Liver (tissue), 3 donors: ENCODE results near the gene IMPDH2.

Experiments used
- EGR1 ChIP-seq, 2 donors: IDR thresholded peaks; 2 replicates each; pipeline ENCODE4 v1.6.1; 2016 to 2018; ENCODE audit warnings: antibody characterized with exemption in 2 of 2, low read depth in 2 of 2
- FOXA1 ChIP-seq: IDR thresholded peaks from 2 replicates; pipeline ENCODE4 v1.6.1; 2016; ENCODE audit warnings: antibody characterized with exemption
- GABPA ChIP-seq, 2 donors: IDR thresholded peaks in 1 of 2; conservative IDR thresholded peaks in 1 of 2; 2 replicates each; pipeline ENCODE4 v1.6.1; 2016; ENCODE audit warnings: antibody characterized with exemption in 2 of 2, mild to moderate bottlenecking in 1 of 2, moderate library complexity in 1 of 2
- JUND ChIP-seq, 2 donors: IDR thresholded peaks; 2 replicates each; pipeline ENCODE4 v1.6.1; 2016; ENCODE audit warnings: antibody characterized with exemption in 2 of 2
- RAD21 ChIP-seq, 2 donors: IDR thresholded peaks; 2 replicates each; pipeline ENCODE4 v1.6.1; 2016; ENCODE audit warnings: antibody characterized with exemption in 2 of 2, mild to moderate bottlenecking in 2 of 2
- RXRA ChIP-seq, 2 donors: IDR thresholded peaks; 2 replicates each; pipeline ENCODE4 v1.6.1; 2017 to 2018; ENCODE audit warnings: antibody characterized with exemption in 2 of 2, mild to moderate bottlenecking in 1 of 2
- SP1 ChIP-seq: IDR thresholded peaks from 2 replicates; pipeline ENCODE4 v1.6.1; 2018; ENCODE audit warnings: antibody characterized with exemption, mild to moderate bottlenecking
- TAF1 ChIP-seq: conservative IDR thresholded peaks from 2 replicates; pipeline ENCODE4 v1.6.1; 2016; ENCODE audit warnings: antibody characterized with exemption, mild to moderate bottlenecking
- YY1 ChIP-seq: IDR thresholded peaks from 2 replicates; pipeline ENCODE4 v1.6.1; 2016; ENCODE audit warnings: antibody characterized with exemption, mild to moderate bottlenecking
- TF ChIP-seq, protein P1 (sequence below): fragments of 150-350 bp; IDR thresholded peaks from 2 replicates; pipeline ENCODE4 v1.5.1; 2017; ENCODE audit warnings: improper control_type of control experiment, low read depth, low read length; ENCODE audit not compliant: missing input control
- TF ChIP-seq, protein P2 (sequence below): IDR thresholded peaks from 2 replicates; pipeline ENCODE4 v1.6.1; 2016; ENCODE audit warnings: antibody characterized with exemption, mild to moderate bottlenecking
- TF ChIP-seq, protein P3 (sequence below): IDR thresholded peaks from 2 replicates; pipeline ENCODE4 v1.6.1; 2016; ENCODE audit warnings: antibody characterized with exemption
- TF ChIP-seq, protein P4 (sequence below): IDR thresholded peaks from 2 replicates; pipeline ENCODE4 v1.6.1; 2016; ENCODE audit warnings: antibody characterized with exemption
- TF ChIP-seq, protein P5 (sequence below): IDR thresholded peaks from 2 replicates; pipeline ENCODE4 v1.6.1; 2016; ENCODE audit warnings: antibody characterized with exemption
- donor health status: healthy.
- donor health status: healthy.

DNA sequence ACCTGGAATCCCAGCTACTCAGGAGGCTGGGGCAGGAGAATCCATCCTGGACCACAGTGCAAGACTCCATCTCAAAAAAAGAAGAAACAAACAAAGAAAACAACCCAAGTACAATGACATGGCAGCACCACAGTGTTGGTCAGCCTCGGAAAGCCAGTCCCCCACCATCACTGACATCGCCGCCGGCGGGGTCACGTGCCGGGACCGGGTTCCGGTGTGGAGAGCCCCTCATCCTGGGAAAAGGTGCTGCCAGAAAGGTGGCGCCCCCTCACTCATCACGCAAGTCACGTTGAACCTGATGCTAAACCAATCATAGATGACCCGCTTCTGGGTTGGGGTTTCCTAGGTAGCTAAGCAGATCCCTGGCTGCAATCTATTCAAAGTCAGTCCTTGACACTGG lies 46.9 kb upstream of the IMPDH2 start:
- TF ChIP-seq SP1 (no peak), TAF1 (no peak), GABPA (IDR thresholded peaks at IDR 0.05 in 1 of 2, conservative IDR thresholded peaks at IDR 0.05 in 1 of 2) (no peak), EGR1 (IDR thresholded peaks at IDR 0.05; ENCODE audit: low read depth in 2 of 2) (no peak), RAD21 (IDR thresholded peaks at IDR 0.05) (no peak), FOXA1 (no peak), YY1 (no peak), JUND (IDR thresholded peaks at IDR 0.05) (no peak), RXRA (IDR thresholded peaks at IDR 0.05) (no peak)
- TF ChIP-seq, protein P1, sequence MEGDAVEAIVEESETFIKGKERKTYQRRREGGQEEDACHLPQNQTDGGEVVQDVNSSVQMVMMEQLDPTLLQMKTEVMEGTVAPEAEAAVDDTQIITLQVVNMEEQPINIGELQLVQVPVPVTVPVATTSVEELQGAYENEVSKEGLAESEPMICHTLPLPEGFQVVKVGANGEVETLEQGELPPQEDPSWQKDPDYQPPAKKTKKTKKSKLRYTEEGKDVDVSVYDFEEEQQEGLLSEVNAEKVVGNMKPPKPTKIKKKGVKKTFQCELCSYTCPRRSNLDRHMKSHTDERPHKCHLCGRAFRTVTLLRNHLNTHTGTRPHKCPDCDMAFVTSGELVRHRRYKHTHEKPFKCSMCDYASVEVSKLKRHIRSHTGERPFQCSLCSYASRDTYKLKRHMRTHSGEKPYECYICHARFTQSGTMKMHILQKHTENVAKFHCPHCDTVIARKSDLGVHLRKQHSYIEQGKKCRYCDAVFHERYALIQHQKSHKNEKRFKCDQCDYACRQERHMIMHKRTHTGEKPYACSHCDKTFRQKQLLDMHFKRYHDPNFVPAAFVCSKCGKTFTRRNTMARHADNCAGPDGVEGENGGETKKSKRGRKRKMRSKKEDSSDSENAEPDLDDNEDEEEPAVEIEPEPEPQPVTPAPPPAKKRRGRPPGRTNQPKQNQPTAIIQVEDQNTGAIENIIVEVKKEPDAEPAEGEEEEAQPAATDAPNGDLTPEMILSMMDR = no peak
- TF ChIP-seq, protein P2, sequence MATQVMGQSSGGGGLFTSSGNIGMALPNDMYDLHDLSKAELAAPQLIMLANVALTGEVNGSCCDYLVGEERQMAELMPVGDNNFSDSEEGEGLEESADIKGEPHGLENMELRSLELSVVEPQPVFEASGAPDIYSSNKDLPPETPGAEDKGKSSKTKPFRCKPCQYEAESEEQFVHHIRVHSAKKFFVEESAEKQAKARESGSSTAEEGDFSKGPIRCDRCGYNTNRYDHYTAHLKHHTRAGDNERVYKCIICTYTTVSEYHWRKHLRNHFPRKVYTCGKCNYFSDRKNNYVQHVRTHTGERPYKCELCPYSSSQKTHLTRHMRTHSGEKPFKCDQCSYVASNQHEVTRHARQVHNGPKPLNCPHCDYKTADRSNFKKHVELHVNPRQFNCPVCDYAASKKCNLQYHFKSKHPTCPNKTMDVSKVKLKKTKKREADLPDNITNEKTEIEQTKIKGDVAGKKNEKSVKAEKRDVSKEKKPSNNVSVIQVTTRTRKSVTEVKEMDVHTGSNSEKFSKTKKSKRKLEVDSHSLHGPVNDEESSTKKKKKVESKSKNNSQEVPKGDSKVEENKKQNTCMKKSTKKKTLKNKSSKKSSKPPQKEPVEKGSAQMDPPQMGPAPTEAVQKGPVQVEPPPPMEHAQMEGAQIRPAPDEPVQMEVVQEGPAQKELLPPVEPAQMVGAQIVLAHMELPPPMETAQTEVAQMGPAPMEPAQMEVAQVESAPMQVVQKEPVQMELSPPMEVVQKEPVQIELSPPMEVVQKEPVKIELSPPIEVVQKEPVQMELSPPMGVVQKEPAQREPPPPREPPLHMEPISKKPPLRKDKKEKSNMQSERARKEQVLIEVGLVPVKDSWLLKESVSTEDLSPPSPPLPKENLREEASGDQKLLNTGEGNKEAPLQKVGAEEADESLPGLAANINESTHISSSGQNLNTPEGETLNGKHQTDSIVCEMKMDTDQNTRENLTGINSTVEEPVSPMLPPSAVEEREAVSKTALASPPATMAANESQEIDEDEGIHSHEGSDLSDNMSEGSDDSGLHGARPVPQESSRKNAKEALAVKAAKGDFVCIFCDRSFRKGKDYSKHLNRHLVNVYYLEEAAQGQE = no peak
- TF ChIP-seq, protein P3, sequence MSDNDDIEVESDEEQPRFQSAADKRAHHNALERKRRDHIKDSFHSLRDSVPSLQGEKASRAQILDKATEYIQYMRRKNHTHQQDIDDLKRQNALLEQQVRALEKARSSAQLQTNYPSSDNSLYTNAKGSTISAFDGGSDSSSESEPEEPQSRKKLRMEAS = no peak
- TF ChIP-seq, protein P4, sequence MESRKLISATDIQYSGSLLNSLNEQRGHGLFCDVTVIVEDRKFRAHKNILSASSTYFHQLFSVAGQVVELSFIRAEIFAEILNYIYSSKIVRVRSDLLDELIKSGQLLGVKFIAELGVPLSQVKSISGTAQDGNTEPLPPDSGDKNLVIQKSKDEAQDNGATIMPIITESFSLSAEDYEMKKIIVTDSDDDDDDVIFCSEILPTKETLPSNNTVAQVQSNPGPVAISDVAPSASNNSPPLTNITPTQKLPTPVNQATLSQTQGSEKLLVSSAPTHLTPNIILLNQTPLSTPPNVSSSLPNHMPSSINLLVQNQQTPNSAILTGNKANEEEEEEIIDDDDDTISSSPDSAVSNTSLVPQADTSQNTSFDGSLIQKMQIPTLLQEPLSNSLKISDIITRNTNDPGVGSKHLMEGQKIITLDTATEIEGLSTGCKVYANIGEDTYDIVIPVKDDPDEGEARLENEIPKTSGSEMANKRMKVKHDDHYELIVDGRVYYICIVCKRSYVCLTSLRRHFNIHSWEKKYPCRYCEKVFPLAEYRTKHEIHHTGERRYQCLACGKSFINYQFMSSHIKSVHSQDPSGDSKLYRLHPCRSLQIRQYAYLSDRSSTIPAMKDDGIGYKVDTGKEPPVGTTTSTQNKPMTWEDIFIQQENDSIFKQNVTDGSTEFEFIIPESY = no peak
- TF ChIP-seq, protein P5, sequence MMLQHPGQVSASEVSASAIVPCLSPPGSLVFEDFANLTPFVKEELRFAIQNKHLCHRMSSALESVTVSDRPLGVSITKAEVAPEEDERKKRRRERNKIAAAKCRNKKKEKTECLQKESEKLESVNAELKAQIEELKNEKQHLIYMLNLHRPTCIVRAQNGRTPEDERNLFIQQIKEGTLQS = no peak
